ENCODE results near the gene ERVK3-1. TPM values are rescaled to one million over a fixed set of nuclear protein-coding genes. Genes with fewer than 3 reads are reported as not detected.

The ERVK3-1 gene
- total and polyA plus RNA-seq, 2 of the 13 experiments (the other 11 are each of a cell fraction or from before 2014, with no cell fraction given) = 28.5 to 38.7 TPM

DNA sequence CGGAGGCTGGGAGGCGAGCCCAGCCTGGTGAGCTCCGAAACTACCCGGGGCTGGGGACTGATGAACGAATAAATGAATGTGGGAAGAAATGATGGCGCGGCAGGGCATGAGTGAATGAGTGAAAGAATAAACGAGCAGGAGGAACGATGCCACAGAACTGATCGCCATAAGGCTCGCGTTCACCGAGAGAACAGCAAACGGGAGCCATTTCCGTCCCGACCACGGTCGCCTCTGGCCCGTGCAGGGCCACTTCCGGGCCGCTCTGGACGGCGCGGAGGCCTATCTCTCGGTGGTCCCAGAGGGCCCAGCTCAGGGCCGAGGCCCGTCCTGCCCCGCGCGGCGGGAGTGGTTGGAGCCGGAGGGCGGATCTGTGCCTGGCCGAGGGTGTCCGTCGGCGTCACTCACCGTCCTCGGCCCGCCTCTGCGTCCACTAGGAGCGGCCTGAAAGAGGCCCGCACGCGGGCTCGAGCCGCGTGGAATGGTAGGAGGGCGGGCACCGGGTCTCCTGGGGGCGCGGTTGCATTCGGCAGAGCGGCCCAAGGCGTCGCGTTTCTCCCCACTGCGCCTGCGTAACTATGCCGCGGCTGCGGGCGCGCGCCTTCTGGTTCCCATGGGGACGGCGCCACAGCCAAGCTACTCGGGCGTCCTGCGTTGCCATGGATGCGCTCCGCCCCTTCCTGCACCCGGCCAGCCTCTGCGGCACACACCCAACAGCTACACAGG is 57.3 kb downstream of the ERVK3-1 start, which contains the start of gene ZNF497 (continued):
- TF ChIP-seq, protein P1, sequence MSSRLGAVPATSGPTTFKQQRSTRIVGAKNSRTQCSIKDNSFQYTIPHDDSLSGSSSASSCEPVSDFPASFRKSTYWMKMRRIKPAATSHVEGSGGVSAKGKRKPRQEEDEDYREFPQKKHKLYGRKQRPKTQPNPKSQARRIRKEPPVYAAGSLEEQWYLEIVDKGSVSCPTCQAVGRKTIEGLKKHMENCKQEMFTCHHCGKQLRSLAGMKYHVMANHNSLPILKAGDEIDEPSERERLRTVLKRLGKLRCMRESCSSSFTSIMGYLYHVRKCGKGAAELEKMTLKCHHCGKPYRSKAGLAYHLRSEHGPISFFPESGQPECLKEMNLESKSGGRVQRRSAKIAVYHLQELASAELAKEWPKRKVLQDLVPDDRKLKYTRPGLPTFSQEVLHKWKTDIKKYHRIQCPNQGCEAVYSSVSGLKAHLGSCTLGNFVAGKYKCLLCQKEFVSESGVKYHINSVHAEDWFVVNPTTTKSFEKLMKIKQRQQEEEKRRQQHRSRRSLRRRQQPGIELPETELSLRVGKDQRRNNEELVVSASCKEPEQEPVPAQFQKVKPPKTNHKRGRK (CRISPR knock-in tag; IDR thresholded peaks at IDR 0.05) = no peak
- TF ChIP-seq, protein P2, sequence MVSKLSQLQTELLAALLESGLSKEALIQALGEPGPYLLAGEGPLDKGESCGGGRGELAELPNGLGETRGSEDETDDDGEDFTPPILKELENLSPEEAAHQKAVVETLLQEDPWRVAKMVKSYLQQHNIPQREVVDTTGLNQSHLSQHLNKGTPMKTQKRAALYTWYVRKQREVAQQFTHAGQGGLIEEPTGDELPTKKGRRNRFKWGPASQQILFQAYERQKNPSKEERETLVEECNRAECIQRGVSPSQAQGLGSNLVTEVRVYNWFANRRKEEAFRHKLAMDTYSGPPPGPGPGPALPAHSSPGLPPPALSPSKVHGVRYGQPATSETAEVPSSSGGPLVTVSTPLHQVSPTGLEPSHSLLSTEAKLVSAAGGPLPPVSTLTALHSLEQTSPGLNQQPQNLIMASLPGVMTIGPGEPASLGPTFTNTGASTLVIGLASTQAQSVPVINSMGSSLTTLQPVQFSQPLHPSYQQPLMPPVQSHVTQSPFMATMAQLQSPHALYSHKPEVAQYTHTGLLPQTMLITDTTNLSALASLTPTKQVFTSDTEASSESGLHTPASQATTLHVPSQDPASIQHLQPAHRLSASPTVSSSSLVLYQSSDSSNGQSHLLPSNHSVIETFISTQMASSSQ (IDR thresholded peaks at IDR 0.05; ENCODE audit: low read depth) = no peak
- TF ChIP-seq, protein P2 (CRISPR knock-in tag; IDR thresholded peaks at IDR 0.05; ENCODE audit: borderline replicate concordance) = peak; percentile 18; the same call in 1 of the 2 replicates
- TF ChIP-seq KAT7 (CRISPR knock-in tag; IDR thresholded peaks at IDR 0.05; ENCODE audit: borderline replicate concordance) (peak; percentile 63; the same call in 1 of the 2 replicates), ZNF850 (CRISPR knock-in tag; conservative IDR thresholded peaks at IDR 0.05) (peak; percentile 79; the same call in 1 of the 2 replicates), MEIS2 (CRISPR knock-in tag; IDR thresholded peaks at IDR 0.05) (peak; percentile 91), KMT2B (CRISPR knock-in tag; IDR thresholded peaks at IDR 0.05) (peak; percentile 91), SATB2 (CRISPR knock-in tag; IDR thresholded peaks at IDR 0.05) (peak; percentile 63; the same call in 1 of the 2 replicates), PITX1 (CRISPR knock-in tag; IDR thresholded peaks at IDR 0.05) (no peak), ISL2 (CRISPR knock-in tag; IDR thresholded peaks at IDR 0.05) (peak; percentile 86), ZNF44 (CRISPR knock-in tag; IDR thresholded peaks at IDR 0.05) (no peak), ATF1 (CRISPR knock-in tag; IDR thresholded peaks at IDR 0.05) (no peak), ZNF782 (CRISPR knock-in tag; IDR thresholded peaks at IDR 0.05; ENCODE audit: borderline replicate concordance) (peak; percentile 61; the same call in 1 of the 2 replicates), ZNF430 (CRISPR knock-in tag; IDR thresholded peaks at IDR 0.05) (peak; percentile 83), ZNF343 (CRISPR knock-in tag; IDR thresholded peaks at IDR 0.05) (0 out of 2 replicates have a peak, but pooled peaks have one; percentile 38), CAMTA2 (CRISPR knock-in tag; IDR thresholded peaks at IDR 0.05; ENCODE audit: borderline replicate concordance) (no peak; the same call in 1 of the 2 replicates), GZF1 (CRISPR knock-in tag; IDR thresholded peaks at IDR 0.05) (peak; percentile 85)
- TF ChIP-seq, protein P3, sequence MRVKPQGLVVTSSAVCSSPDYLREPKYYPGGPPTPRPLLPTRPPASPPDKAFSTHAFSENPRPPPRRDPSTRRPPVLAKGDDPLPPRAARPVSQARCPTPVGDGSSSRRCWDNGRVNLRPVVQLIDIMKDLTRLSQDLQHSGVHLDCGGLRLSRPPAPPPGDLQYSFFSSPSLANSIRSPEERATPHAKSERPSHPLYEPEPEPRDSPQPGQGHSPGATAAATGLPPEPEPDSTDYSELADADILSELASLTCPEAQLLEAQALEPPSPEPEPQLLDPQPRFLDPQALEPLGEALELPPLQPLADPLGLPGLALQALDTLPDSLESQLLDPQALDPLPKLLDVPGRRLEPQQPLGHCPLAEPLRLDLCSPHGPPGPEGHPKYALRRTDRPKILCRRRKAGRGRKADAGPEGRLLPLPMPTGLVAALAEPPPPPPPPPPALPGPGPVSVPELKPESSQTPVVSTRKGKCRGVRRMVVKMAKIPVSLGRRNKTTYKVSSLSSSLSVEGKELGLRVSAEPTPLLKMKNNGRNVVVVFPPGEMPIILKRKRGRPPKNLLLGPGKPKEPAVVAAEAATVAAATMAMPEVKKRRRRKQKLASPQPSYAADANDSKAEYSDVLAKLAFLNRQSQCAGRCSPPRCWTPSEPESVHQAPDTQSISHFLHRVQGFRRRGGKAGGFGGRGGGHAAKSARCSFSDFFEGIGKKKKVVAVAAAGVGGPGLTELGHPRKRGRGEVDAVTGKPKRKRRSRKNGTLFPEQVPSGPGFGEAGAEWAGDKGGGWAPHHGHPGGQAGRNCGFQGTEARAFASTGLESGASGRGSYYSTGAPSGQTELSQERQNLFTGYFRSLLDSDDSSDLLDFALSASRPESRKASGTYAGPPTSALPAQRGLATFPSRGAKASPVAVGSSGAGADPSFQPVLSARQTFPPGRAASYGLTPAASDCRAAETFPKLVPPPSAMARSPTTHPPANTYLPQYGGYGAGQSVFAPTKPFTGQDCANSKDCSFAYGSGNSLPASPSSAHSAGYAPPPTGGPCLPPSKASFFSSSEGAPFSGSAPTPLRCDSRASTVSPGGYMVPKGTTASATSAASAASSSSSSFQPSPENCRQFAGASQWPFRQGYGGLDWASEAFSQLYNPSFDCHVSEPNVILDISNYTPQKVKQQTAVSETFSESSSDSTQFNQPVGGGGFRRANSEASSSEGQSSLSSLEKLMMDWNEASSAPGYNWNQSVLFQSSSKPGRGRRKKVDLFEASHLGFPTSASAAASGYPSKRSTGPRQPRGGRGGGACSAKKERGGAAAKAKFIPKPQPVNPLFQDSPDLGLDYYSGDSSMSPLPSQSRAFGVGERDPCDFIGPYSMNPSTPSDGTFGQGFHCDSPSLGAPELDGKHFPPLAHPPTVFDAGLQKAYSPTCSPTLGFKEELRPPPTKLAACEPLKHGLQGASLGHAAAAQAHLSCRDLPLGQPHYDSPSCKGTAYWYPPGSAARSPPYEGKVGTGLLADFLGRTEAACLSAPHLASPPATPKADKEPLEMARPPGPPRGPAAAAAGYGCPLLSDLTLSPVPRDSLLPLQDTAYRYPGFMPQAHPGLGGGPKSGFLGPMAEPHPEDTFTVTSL (CRISPR knock-in tag; IDR thresholded peaks at IDR 0.05; ENCODE audit: borderline replicate concordance) = peak; percentile 67; the same call in 1 of the 2 replicates
